Spleen (tissue), 7 donors: Measurements from ENCODE around the gene NHLRC4.
A peak's percentile ranks its signal among the peaks of the same experiment; 100 is the strongest.

Experiments used
- CTCF ChIP-seq, 11 experiments: fragments of 200-600 bp in 7 of 11; fragments of 450-650 bp in 4 of 11; sonication (generic) in 4 of 11; IDR thresholded peaks in 8 of 11; conservative IDR thresholded peaks in 3 of 11; 1 replicate in 7 of 11; 2 replicates in 4 of 11; pipeline versions ENCODE4 v1.4.0 to v1.8.0; 2016 to 2021; ENCODE audit warnings: antibody characterized with exemption in 11 of 11, inconsistent platforms in 4 of 11, mild to moderate bottlenecking in 1 of 11
- POLR2A ChIP-seq, 3 donors: fragments of 450-650 bp; IDR thresholded peaks; one replicate each; pipeline ENCODE4 v1.5.1; 2017; ENCODE audit warnings: antibody characterized with exemption in 3 of 3, mild to moderate bottlenecking in 1 of 3
- POLR2AphosphoS5 ChIP-seq, 3 donors: sonication (generic); formaldehyde crosslinking; IDR thresholded peaks; one replicate each; pipeline ENCODE4 v1.5.1; 2017; ENCODE audit warnings: antibody characterized with exemption in 3 of 3
- donor health status: DM: no; HTN: no; CAD: no; lungs with moderate emphysema.
- donor health status: DM: no; HTN: no; CAD: no.
- donor health status: DM: no; HTN: no; CAD: no.

GRCh38 chr16:521381-522210, 45.2 kb upstream of the NHLRC4 start:
- peak in 1 of 3 donors; percentile 21 for TF ChIP-seq POLR2AphosphoS5 (IDR thresholded peaks at IDR 0.05)
- no peak for TF ChIP-seq CTCF (IDR thresholded peaks at IDR 0.05 in 8 of 11, conservative IDR thresholded peaks at IDR 0.05 in 3 of 11)
- TF ChIP-seq POLR2A (IDR thresholded peaks at IDR 0.05) = no peak
